ENCODE measurements around the gene MITF.
A peak's percentile ranks its signal among the peaks of the same experiment; 100 is the strongest.

The MITF gene

DNA sequence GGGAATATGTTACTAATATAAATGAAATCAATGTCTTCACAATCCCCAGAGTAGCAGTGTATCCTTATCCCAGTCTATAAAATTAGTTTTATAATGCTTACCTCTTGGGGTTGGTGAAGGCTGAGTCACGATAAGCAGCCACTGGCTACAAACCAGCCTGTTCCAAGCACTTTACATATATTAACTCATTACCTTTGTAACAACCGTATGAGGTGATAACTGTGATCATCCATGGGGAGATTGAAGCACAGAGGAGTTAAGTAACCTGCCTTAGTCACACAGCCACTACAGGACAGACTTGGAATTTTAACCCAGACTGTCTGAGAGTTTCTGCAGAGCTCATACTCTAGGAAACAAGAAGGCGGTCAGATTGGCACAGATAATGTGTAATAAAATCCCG, 43.3 kb upstream of the MITF start:
- Histone ChIP-seq H3K4me1 (ENCODE audit: control insufficient read depth, insufficient read depth, low read depth, low read length) (no peaks in the 10 kb centered on the region), H3K18ac (ENCODE audit: low read depth in 1 of 2, low read length in 2 of 2) (no peak overlapping the region), H3K27me3 (ENCODE audit: control insufficient read depth in 1 of 2, insufficient read depth in 1 of 2, low read length in 2 of 2) (no peaks in the 10 kb centered on the region), H2AK5ac (ENCODE audit: low read length, severe bottlenecking) (peak overlapping the region; percentile 13), H3K79me1 (replicated peaks; ENCODE audit: low read length, poor library complexity, severe bottlenecking) (no peaks in the 10 kb centered on the region), H2BK12ac (ENCODE audit: low read length in 2 of 2) (no peak overlapping the region), H4K91ac (ENCODE audit: low read length) (no peak overlapping the region), H3K4ac (ENCODE audit: low read depth in 1 of 2, low read length in 2 of 2) (no peak overlapping the region), H2BK15ac (ENCODE audit: low read depth, poor library complexity, severe bottlenecking) (no peak overlapping the region), H3K9me3 (ENCODE audit: control insufficient read depth, low read length) (peaks cover under 1% of the 10 kb centered on the region), H3K14ac (ENCODE audit: low read length in 2 of 2) (no peak overlapping the region), H2BK5ac (ENCODE audit: low read depth, low read length, poor library complexity, severe bottlenecking) (no peak overlapping the region), H3K23ac (ENCODE audit: low read length in 2 of 2) (no peak overlapping the region), H3K4me3 (ENCODE audit: insufficient read depth in 1 of 2, low read depth in 1 of 2, low read length in 2 of 2) (no peak overlapping the region), H2AFZ (ENCODE audit: low read depth, low read length) (no peak overlapping the region), H3K9ac (ENCODE audit: low read length) (no peak overlapping the region), H3K36me3 (ENCODE audit: control insufficient read depth in 1 of 2, insufficient read depth in 2 of 2, low read depth in 1 of 2, low read length in 2 of 2) (no peaks in the 10 kb centered on the region), H4K8ac (ENCODE audit: low read length) (no peak overlapping the region), H2BK120ac (ENCODE audit: low read depth, low read length) (peak overlapping the region; percentile 66), H3K27ac (ENCODE audit: low read length, poor library complexity, severe bottlenecking) (no peak overlapping the region), H3K4me2 (ENCODE audit: low read length, poor library complexity, severe bottlenecking) (no peak overlapping the region)
- 88% methylated on average over 3 of the region's 4 CpGs for WGBS
- no peak for DNase-seq

DNA sequence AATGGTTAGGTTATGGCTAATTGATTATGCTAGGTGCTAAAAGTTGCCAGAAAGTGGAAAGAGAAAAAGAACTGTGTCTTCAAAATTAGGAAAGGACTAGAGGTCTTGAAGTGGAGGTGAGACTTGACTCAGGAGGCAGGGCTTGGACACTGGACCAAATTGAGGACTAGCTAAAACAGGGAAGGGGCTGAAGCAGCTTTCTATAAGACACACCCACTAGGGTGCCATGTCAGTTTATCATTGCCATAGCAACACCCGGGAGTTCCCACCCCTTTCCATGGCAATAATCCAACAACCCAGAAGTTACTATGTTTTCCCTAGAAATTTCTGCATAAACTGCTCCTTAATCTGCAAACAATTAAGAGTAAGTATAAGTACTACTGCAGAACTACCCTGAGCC, 42.9 kb upstream of the MITF start:
- H2AK5ac ChIP-seq (ENCODE audit: low read length, severe bottlenecking) = no peak overlapping the region
- no peak overlapping the region for H2BK12ac ChIP-seq (ENCODE audit: low read length in 2 of 2)
- no peak overlapping the region for H3K27ac ChIP-seq (ENCODE audit: low read length, poor library complexity, severe bottlenecking)
- peaks cover 5% of the 10 kb centered on the region for H3K9me3 ChIP-seq (ENCODE audit: control insufficient read depth, low read length)
- H2BK120ac ChIP-seq (ENCODE audit: low read depth, low read length) = peak overlapping the region; percentile 66
- no peak overlapping the region for H3K4me2 ChIP-seq (ENCODE audit: low read length, poor library complexity, severe bottlenecking)
- H2BK5ac ChIP-seq (ENCODE audit: low read depth, low read length, poor library complexity, severe bottlenecking) = no peak overlapping the region
- DNase-seq = no peak
- no peak overlapping the region for H4K8ac ChIP-seq (ENCODE audit: low read length)
- no peak overlapping the region for H3K4ac ChIP-seq (ENCODE audit: low read depth in 1 of 2, low read length in 2 of 2)
- no peak overlapping the region for H3K4me3 ChIP-seq (ENCODE audit: insufficient read depth in 1 of 2, low read depth in 1 of 2, low read length in 2 of 2)
- H3K23ac ChIP-seq (ENCODE audit: low read length in 2 of 2) = no peak overlapping the region
- WGBS = 88% methylated on average over 1 of the region's 1 CpG
- no peaks in the 10 kb centered on the region for H3K79me1 ChIP-seq (replicated peaks; ENCODE audit: low read length, poor library complexity, severe bottlenecking)
- no peak overlapping the region for H3K9ac ChIP-seq (ENCODE audit: low read length)
- H3K4me1 ChIP-seq (ENCODE audit: control insufficient read depth, insufficient read depth, low read depth, low read length) = no peaks in the 10 kb centered on the region
- H3K18ac ChIP-seq (ENCODE audit: low read depth in 1 of 2, low read length in 2 of 2) = no peak overlapping the region
- H3K27me3 ChIP-seq (ENCODE audit: control insufficient read depth in 1 of 2, insufficient read depth in 1 of 2, low read length in 2 of 2) = no peaks in the 10 kb centered on the region
- H2BK15ac ChIP-seq (ENCODE audit: low read depth, poor library complexity, severe bottlenecking) = no peak overlapping the region
- no peaks in the 10 kb centered on the region for H3K36me3 ChIP-seq (ENCODE audit: control insufficient read depth in 1 of 2, insufficient read depth in 2 of 2, low read depth in 1 of 2, low read length in 2 of 2)
- no peak overlapping the region for H3K14ac ChIP-seq (ENCODE audit: low read length in 2 of 2)
- no peak overlapping the region for H2AFZ ChIP-seq (ENCODE audit: low read depth, low read length)
- no peak overlapping the region for H4K91ac ChIP-seq (ENCODE audit: low read length)

DNA sequence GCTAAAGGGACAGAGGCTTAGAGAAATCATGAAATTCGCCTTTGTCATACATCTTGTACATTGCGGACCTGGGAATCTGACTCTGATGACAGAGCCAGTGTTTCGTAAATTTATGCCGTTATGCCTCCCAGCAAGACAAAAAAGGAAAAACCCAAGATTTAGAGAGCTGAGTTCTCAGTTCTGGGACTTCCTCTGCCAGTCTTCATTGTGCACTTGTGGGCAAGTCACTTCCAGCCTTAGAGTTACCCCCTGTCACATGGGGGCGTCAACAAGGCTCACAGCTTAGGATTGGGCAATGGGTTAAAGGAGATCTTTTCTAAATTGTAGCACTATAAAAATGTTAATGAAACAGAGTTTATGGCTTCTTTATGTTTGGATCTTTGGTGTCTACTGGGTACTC, 41.9 kb upstream of the MITF start:
- no peaks in the 10 kb centered on the region for H3K79me1 ChIP-seq (replicated peaks; ENCODE audit: low read length, poor library complexity, severe bottlenecking)
- H2AK5ac ChIP-seq (ENCODE audit: low read length, severe bottlenecking) = peak overlapping the region; percentile 21
- no peak overlapping the region for H2BK5ac ChIP-seq (ENCODE audit: low read depth, low read length, poor library complexity, severe bottlenecking)
- H2BK12ac ChIP-seq (ENCODE audit: low read length in 2 of 2) = no peak overlapping the region
- H2BK15ac ChIP-seq (ENCODE audit: low read depth, poor library complexity, severe bottlenecking) = no peak overlapping the region
- peaks cover 11% of the 10 kb centered on the region for H3K9me3 ChIP-seq (ENCODE audit: control insufficient read depth, low read length)
- DNase-seq = no peak
- no peak overlapping the region for H3K23ac ChIP-seq (ENCODE audit: low read length in 2 of 2)
- H3K36me3 ChIP-seq (ENCODE audit: control insufficient read depth in 1 of 2, insufficient read depth in 2 of 2, low read depth in 1 of 2, low read length in 2 of 2) = no peaks in the 10 kb centered on the region
- no peaks in the 10 kb centered on the region for H3K4me1 ChIP-seq (ENCODE audit: control insufficient read depth, insufficient read depth, low read depth, low read length)
- H4K8ac ChIP-seq (ENCODE audit: low read length) = no peak overlapping the region
- H3K4me3 ChIP-seq (ENCODE audit: insufficient read depth in 1 of 2, low read depth in 1 of 2, low read length in 2 of 2) = no peak overlapping the region
- no peaks in the 10 kb centered on the region for H3K27me3 ChIP-seq (ENCODE audit: control insufficient read depth in 1 of 2, insufficient read depth in 1 of 2, low read length in 2 of 2)
- H3K4me2 ChIP-seq (ENCODE audit: low read length, poor library complexity, severe bottlenecking) = no peak overlapping the region
- H3K4ac ChIP-seq (ENCODE audit: low read depth in 1 of 2, low read length in 2 of 2) = no peak overlapping the region
- no peak overlapping the region for H3K14ac ChIP-seq (ENCODE audit: low read length in 2 of 2)
- H4K91ac ChIP-seq (ENCODE audit: low read length) = no peak overlapping the region
- H3K9ac ChIP-seq (ENCODE audit: low read length) = no peak overlapping the region
- no peak overlapping the region for H3K27ac ChIP-seq (ENCODE audit: low read length, poor library complexity, severe bottlenecking)
- WGBS = 70% methylated on average over 5 of the region's 5 CpGs
- no peak overlapping the region for H2AFZ ChIP-seq (ENCODE audit: low read depth, low read length)
- no peak overlapping the region for H3K18ac ChIP-seq (ENCODE audit: low read depth in 1 of 2, low read length in 2 of 2)
- no peak overlapping the region for H2BK120ac ChIP-seq (ENCODE audit: low read depth, low read length)

DNA sequence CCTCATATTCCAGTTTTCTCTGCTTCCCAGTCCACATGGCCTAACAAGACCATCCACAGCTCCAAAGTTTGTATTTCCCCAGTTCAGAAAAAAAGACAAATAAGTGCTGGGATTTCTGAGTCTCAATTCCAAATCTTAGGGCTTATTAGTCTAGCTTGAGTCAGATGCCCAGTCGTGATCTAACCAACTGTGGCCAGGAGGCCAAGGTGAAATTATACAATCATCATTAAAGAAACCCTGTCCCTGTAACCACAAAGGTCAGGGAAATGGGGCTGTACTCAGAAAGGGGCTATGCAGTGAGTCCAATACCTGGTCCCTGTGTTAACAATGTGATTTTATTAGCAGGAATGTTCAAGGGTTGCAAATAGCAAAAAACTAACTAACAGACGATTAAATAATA, 40.5 kb upstream of the MITF start:
- DNase-seq = no peak
- no CpG with 5 or more reads among the region's 2 CpGs for WGBS
- Histone ChIP-seq H3K27ac (ENCODE audit: low read length, poor library complexity, severe bottlenecking) (no peak overlapping the region), H3K27me3 (ENCODE audit: control insufficient read depth in 1 of 2, insufficient read depth in 1 of 2, low read length in 2 of 2) (no peaks in the 10 kb centered on the region), H2BK120ac (ENCODE audit: low read depth, low read length) (no peak overlapping the region), H3K4me1 (ENCODE audit: control insufficient read depth, insufficient read depth, low read depth, low read length) (no peaks in the 10 kb centered on the region), H4K8ac (ENCODE audit: low read length) (no peak overlapping the region), H3K14ac (ENCODE audit: low read length in 2 of 2) (no peak overlapping the region), H2AFZ (ENCODE audit: low read depth, low read length) (no peak overlapping the region), H3K18ac (ENCODE audit: low read depth in 1 of 2, low read length in 2 of 2) (no peak overlapping the region), H3K79me1 (replicated peaks; ENCODE audit: low read length, poor library complexity, severe bottlenecking) (no peaks in the 10 kb centered on the region), H3K4ac (ENCODE audit: low read depth in 1 of 2, low read length in 2 of 2) (no peak overlapping the region), H3K4me2 (ENCODE audit: low read length, poor library complexity, severe bottlenecking) (no peak overlapping the region), H3K4me3 (ENCODE audit: insufficient read depth in 1 of 2, low read depth in 1 of 2, low read length in 2 of 2) (no peak overlapping the region), H2BK5ac (ENCODE audit: low read depth, low read length, poor library complexity, severe bottlenecking) (no peak overlapping the region), H3K23ac (ENCODE audit: low read length in 2 of 2) (no peak overlapping the region), H3K9me3 (ENCODE audit: control insufficient read depth, low read length) (peaks cover 11% of the 10 kb centered on the region), H2BK15ac (ENCODE audit: low read depth, poor library complexity, severe bottlenecking) (no peak overlapping the region), H3K9ac (ENCODE audit: low read length) (no peak overlapping the region), H2BK12ac (ENCODE audit: low read length in 2 of 2) (no peak overlapping the region), H2AK5ac (ENCODE audit: low read length, severe bottlenecking) (no peak overlapping the region), H3K36me3 (ENCODE audit: control insufficient read depth in 1 of 2, insufficient read depth in 2 of 2, low read depth in 1 of 2, low read length in 2 of 2) (no peaks in the 10 kb centered on the region), H4K91ac (ENCODE audit: low read length) (no peak overlapping the region)
